OCI-LY3 (cell line): ENCODE results near the gene HS6ST2.

Experiments
- H2AFZ ChIP-seq: fragments of 200-600, 300-600 bp; shearing (Covaris generic); 2 replicates; pipeline ENCODE4 v1.6.0; 2014; ENCODE audit warnings: antibody characterized with exemption, low read depth, low read length
- H3K27ac ChIP-seq: fragments of 200-600, 300-600 bp; sonication (generic); 2 replicates; pipeline ENCODE4 v1.5.1; 2014; ENCODE audit warnings: mild to moderate bottlenecking, low read length, moderate library complexity, mixed read lengths
- H3K27me3 ChIP-seq: fragments of 200-600, 300-600 bp; sonication (generic); 2 replicates; pipeline ENCODE4 v1.6.1; 2014; ENCODE audit warnings: low read depth, low read length, mixed read lengths
- H3K36me3 ChIP-seq: fragments of 200-600, 300-600 bp; sonication (generic); replicated peaks from 2 replicates; pipeline ENCODE3; 2014; ENCODE audit warnings: low read depth, low read length, mixed read lengths
- H3K4me1 ChIP-seq: fragments of 300-600, 200-600 bp; sonication (generic); 2 replicates; pipeline ENCODE4 v1.6.1; 2014; ENCODE audit warnings: low read length, mixed read lengths
- H3K4me2 ChIP-seq: fragments of 200-600, 300-600 bp; sonication (generic); 2 replicates; pipeline ENCODE4 v1.6.1; 2014; ENCODE audit warnings: low read length, mixed read lengths
- H3K4me3 ChIP-seq: fragments of 300-600, 200-600 bp; sonication (generic); 2 replicates; pipeline ENCODE4 v1.5.1; 2014; ENCODE audit warnings: antibody characterized with exemption, mild to moderate bottlenecking, low read length, moderate library complexity
- H3K79me2 ChIP-seq: fragments of 300-600, 200-600 bp; shearing (Covaris generic); 2 replicates; pipeline ENCODE4 v1.6.1; 2014; ENCODE audit warnings: mild to moderate bottlenecking, low read length, mixed read lengths
- H3K9ac ChIP-seq: fragments of 300-600, 200-600 bp; shearing (Covaris generic); 2 replicates; pipeline ENCODE4 v1.6.0; 2014; ENCODE audit warnings: mild to moderate bottlenecking, low read length, moderate library complexity
- H3K9me3 ChIP-seq: fragments of 200-600, 300-600 bp; shearing (Covaris generic); 2 replicates; pipeline ENCODE4 v1.6.1; 2014; ENCODE audit warnings: low read length, mixed read lengths; ENCODE audit not compliant: insufficient read depth
- H4K20me1 ChIP-seq: fragments of 200-600, 300-600 bp; sonication (generic); 2 replicates; pipeline ENCODE4 v1.6.1; 2016; ENCODE audit warnings: low read length, mixed read lengths; ENCODE audit not compliant: insufficient read depth
- CTCF ChIP-seq: fragments of 200-600, 300-600 bp; sonication (generic); IDR thresholded peaks from 2 replicates; pipeline ENCODE4 v1.5.1; 2014; ENCODE audit warnings: antibody characterized with exemption, low read length, low read depth
- EZH2phosphoT487 ChIP-seq: fragments of 200-600 bp; shearing (Covaris generic); IDR thresholded peaks from 2 replicates; pipeline ENCODE4 v1.6.1; 2018; ENCODE audit warnings: antibody characterized with exemption, mixed run types, low read depth

HS6ST2 gene

GRCh38 chrX:132716006-132716405 lies 242.4 kb downstream of the HS6ST2 start:
- H3K9me3 ChIP-seq: no peaks in the 10 kb centered on the region
- TF ChIP-seq EZH2phosphoT487: no peak
- TF ChIP-seq CTCF: peak; percentile 67
- no peaks in the 10 kb centered on the region for H3K36me3 ChIP-seq
- no peak overlapping the region for H3K9ac ChIP-seq
- peaks cover 4% of the 10 kb centered on the region; the same call in 1 of the 2 replicates for H3K4me1 ChIP-seq
- H3K4me3 ChIP-seq: no peak overlapping the region
- no peak overlapping the region for H2AFZ ChIP-seq
- no peaks in the 10 kb centered on the region for H3K27me3 ChIP-seq
- H3K27ac ChIP-seq: no peak overlapping the region
- no peaks in the 10 kb centered on the region for H4K20me1 ChIP-seq
- peak overlapping the region; percentile 23; the same call in 1 of the 2 replicates for H3K4me2 ChIP-seq
- no peaks in the 10 kb centered on the region for H3K79me2 ChIP-seq

- Histone ChIP-seq H3K4me2 (no peak overlapping the region), H3K27ac (no peak overlapping the region), H3K27me3 (no peaks in the 10 kb centered on the region), H3K79me2 (no peaks in the 10 kb centered on the region), H3K4me1 (peaks cover 4% of the 10 kb centered on the region; the same call in 1 of the 2 replicates), H3K9me3 (no peaks in the 10 kb centered on the region), H3K36me3 (no peaks in the 10 kb centered on the region), H3K9ac (no peak overlapping the region), H3K4me3 (no peak overlapping the region), H4K20me1 (no peaks in the 10 kb centered on the region), H2AFZ (no peak overlapping the region)
- no peak for TF ChIP-seq EZH2phosphoT487
- no peak for TF ChIP-seq CTCF
Observed at GRCh38 chrX:132714913-132715312, 243.5 kb downstream of the HS6ST2 start.

GRCh38 chrX:132712350-132712749 lies 246.1 kb downstream of the HS6ST2 start:
- Histone ChIP-seq H3K9me3 (no peaks in the 10 kb centered on the region), H3K79me2 (no peaks in the 10 kb centered on the region), H2AFZ (no peak overlapping the region), H3K9ac (no peak overlapping the region), H3K36me3 (no peaks in the 10 kb centered on the region), H3K4me1 (peaks cover 4% of the 10 kb centered on the region; the same call in 1 of the 2 replicates), H3K4me3 (no peak overlapping the region), H3K27ac (no peak overlapping the region), H3K27me3 (no peaks in the 10 kb centered on the region), H4K20me1 (no peaks in the 10 kb centered on the region), H3K4me2 (no peak overlapping the region)
- no peak for TF ChIP-seq CTCF
- TF ChIP-seq EZH2phosphoT487: no peak

GRCh38 chrX:132710656-132711155 lies 247.7 kb downstream of the HS6ST2 start:
- no peaks in the 10 kb centered on the region for H3K36me3 ChIP-seq
- H3K9ac ChIP-seq: no peak overlapping the region

More at GRCh38 chrX:132710656-132711155, 247.7 kb downstream of the HS6ST2 start:
- H3K27ac ChIP-seq: no peak overlapping the region
- no peak overlapping the region for H2AFZ ChIP-seq
- no peak overlapping the region for H3K4me3 ChIP-seq
- no peaks in the 10 kb centered on the region for H4K20me1 ChIP-seq
- H3K4me1 ChIP-seq: no peaks in the 10 kb centered on the region
- H3K4me2 ChIP-seq: no peak overlapping the region
- H3K79me2 ChIP-seq: no peaks in the 10 kb centered on the region
- H3K27me3 ChIP-seq: no peaks in the 10 kb centered on the region
- TF ChIP-seq EZH2phosphoT487 (no peak), CTCF (no peak)
- H3K9me3 ChIP-seq: no peaks in the 10 kb centered on the region
